Measurements from ENCODE around the gene TSPEAR.

TSPEAR gene

DNA sequence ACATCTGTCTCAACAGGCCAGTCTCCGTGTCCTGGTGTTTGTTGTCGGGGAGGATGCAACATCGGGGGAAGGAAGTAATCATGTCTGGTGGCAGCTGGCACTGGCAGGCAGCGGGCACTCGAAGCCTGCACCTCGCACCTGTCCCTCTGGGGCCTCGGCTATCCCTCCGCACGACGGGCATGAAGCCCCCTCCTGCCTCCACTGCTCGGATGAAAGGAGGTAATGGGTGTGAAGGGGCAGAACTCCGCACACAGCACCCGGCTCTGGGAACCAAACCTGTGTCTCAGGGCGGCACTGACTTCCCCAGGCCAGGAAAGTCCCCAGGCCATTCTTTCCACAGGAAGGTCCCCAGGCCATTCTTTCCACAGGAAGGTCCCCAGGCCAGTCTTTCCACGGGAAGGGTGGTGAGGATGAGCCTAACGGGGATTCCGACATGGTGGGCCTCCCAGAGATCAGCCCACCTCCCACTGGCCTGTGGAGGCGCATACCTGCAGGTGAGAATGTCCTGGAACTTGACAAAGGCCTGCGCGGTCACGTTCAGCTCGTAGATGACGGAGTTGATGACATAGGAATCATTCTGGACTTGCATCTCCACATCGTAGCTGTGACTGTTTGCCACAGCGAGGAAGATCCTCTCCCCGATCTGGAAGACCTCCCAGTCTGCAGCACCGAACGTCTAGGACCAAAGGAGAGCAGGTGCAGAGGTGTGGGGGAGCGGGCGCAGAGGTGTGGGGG lies 202.5 kb downstream of the TSPEAR start:
- TF ChIP-seq, protein P1, sequence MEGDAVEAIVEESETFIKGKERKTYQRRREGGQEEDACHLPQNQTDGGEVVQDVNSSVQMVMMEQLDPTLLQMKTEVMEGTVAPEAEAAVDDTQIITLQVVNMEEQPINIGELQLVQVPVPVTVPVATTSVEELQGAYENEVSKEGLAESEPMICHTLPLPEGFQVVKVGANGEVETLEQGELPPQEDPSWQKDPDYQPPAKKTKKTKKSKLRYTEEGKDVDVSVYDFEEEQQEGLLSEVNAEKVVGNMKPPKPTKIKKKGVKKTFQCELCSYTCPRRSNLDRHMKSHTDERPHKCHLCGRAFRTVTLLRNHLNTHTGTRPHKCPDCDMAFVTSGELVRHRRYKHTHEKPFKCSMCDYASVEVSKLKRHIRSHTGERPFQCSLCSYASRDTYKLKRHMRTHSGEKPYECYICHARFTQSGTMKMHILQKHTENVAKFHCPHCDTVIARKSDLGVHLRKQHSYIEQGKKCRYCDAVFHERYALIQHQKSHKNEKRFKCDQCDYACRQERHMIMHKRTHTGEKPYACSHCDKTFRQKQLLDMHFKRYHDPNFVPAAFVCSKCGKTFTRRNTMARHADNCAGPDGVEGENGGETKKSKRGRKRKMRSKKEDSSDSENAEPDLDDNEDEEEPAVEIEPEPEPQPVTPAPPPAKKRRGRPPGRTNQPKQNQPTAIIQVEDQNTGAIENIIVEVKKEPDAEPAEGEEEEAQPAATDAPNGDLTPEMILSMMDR (IDR thresholded peaks at IDR 0.05; ENCODE audit: low read depth, low read length) = no peak
- TF ChIP-seq POLR2A (IDR thresholded peaks at IDR 0.05; ENCODE audit: extremely low read depth, insufficient read length) (no peak), MYC (IDR thresholded peaks at IDR 0.05; ENCODE audit: low read depth, low read length) (no peak), MAX (IDR thresholded peaks at IDR 0.05; ENCODE audit: low read depth, low read length) (no peak)
- no peak overlapping the region for H3K4me3 ChIP-seq (ENCODE audit: low read depth, low read length)
- no peak for DNase-seq (ENCODE audit: low read depth)

DNA sequence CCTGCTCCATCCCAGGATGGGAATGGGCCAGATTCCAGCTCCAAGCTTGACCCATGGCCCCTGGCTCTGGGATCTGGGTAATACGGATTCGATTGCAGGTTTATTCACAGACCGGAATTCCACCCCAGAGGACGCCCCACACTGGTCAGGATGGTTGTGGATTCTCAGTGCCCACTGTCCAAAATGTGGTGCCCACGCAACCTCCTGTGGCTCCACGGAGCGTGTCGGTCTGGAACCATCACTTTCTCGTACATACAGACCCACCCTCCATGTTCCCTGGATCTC lies 203.0 kb downstream of the TSPEAR start:
- DNase-seq (ENCODE audit: low read depth) = no peak
- no peak overlapping the region for H3K4me3 ChIP-seq (ENCODE audit: low read depth, low read length)
- no peak for TF ChIP-seq MYC (IDR thresholded peaks at IDR 0.05; ENCODE audit: low read depth, low read length)
- TF ChIP-seq POLR2A (IDR thresholded peaks at IDR 0.05; ENCODE audit: extremely low read depth, insufficient read length) = no peak
- no peak for TF ChIP-seq MAX (IDR thresholded peaks at IDR 0.05; ENCODE audit: low read depth, low read length)
- TF ChIP-seq, protein P1 (IDR thresholded peaks at IDR 0.05; ENCODE audit: low read depth, low read length) = no peak

- H3K4me3 ChIP-seq (ENCODE audit: low read depth, low read length) = no peak overlapping the region
- TF ChIP-seq POLR2A (IDR thresholded peaks at IDR 0.05; ENCODE audit: extremely low read depth, insufficient read length) (no peak), MAX (IDR thresholded peaks at IDR 0.05; ENCODE audit: low read depth, low read length) (no peak), MYC (IDR thresholded peaks at IDR 0.05; ENCODE audit: low read depth, low read length) (no peak)
- TF ChIP-seq, protein P1 (IDR thresholded peaks at IDR 0.05; ENCODE audit: low read depth, low read length) = no peak
- DNase-seq (ENCODE audit: low read depth) = no peak
These were observed 203.5 kb downstream of the TSPEAR start for GRCh38 chr21:44507673-44508425.

- TF ChIP-seq MYC (IDR thresholded peaks at IDR 0.05; ENCODE audit: low read depth, low read length) (no peak), MAX (IDR thresholded peaks at IDR 0.05; ENCODE audit: low read depth, low read length) (no peak)
- TF ChIP-seq, protein P1 (IDR thresholded peaks at IDR 0.05; ENCODE audit: low read depth, low read length) = no peak
- H3K4me3 ChIP-seq (ENCODE audit: low read depth, low read length) = no peak overlapping the region
- no peak for DNase-seq (ENCODE audit: low read depth)
These were observed 204.8 kb downstream of the TSPEAR start for GRCh38 chr21:44506279-44507255.

DNA sequence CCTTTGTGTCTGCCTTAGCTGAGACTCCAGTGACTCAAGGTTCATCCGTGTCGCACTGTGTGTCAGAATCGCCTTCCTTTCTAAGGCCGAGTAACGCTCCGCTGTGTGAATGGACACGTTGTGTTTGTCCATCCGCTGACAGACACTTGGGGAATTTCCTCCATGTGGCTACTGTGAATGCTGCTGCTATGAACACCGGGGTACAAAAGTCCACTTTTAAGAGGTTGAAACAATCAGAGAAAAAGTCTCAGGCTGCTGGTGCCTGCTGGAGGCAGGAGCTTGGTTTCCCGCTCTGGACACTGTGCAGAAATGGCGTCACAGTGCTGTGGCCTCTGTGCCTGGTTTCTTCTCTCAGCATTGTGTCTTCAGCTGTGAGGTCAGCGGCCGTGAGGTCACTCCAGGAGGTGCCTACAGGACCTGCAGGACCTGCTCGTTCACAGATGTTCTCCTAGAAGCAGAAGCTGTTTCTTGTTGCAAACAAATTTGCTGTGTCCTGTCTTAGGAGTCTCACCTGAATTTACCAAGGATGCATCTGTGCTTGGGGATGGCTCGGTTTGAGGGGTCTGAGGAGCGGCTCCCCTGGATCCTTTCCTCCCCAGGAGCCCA lies 205.6 kb downstream of the TSPEAR start:
- TF ChIP-seq MYC (IDR thresholded peaks at IDR 0.05; ENCODE audit: low read depth, low read length) = no peak
- no peak for TF ChIP-seq MAX (IDR thresholded peaks at IDR 0.05; ENCODE audit: low read depth, low read length)
- TF ChIP-seq, protein P1 (IDR thresholded peaks at IDR 0.05; ENCODE audit: low read depth, low read length) = no peak
- TF ChIP-seq POLR2A (IDR thresholded peaks at IDR 0.05; ENCODE audit: extremely low read depth, insufficient read length) = no peak
- DNase-seq (ENCODE audit: low read depth) = no peak
- no peak overlapping the region for H3K4me3 ChIP-seq (ENCODE audit: low read depth, low read length)

All from NB4 (cell line).